Sigmoid colon (tissue), 7 donors: ENCODE measurements around the gene ITPR2. TPM values are rescaled to one million over a fixed set of nuclear protein-coding genes. Genes with fewer than 3 reads are reported as not detected.

Experiments used
- DNase-seq: peaks from one replicate; pipeline ENCODE4 v3.0.0-alpha.2; 2019
- H3K27ac ChIP-seq, 4 donors: fragments of 200-600 bp; sonication (generic); one replicate each; pipeline ENCODE4 v1.5.1; 2016 to 2019; ENCODE audit warnings: mild to moderate bottlenecking in 1 of 4
- H3K27me3 ChIP-seq, 3 donors: fragments of 200-600 bp; sonication (generic); one replicate each; pipeline ENCODE4 v1.5.1; 2019; ENCODE audit warnings: mild to moderate bottlenecking in 1 of 3
- H3K36me3 ChIP-seq, 4 donors: fragments of 200-600 bp; sonication (generic); one replicate each; pipeline ENCODE4 v1.5.1; 2016 to 2019
- H3K4me1 ChIP-seq, 4 donors: fragments of 200-600 bp; sonication (generic); one replicate each; pipeline ENCODE4 v1.5.1; 2017 to 2019
- H3K4me3 ChIP-seq, 4 donors: fragments of 200-600 bp; sonication (generic); one replicate each; pipeline ENCODE4 v1.5.1; 2017 to 2019; ENCODE audit warnings: mild to moderate bottlenecking in 2 of 4, moderate library complexity in 1 of 4
- H3K9me3 ChIP-seq, 4 donors: fragments of 200-600 bp in 3 of 4; sonication (generic) in 3 of 4; one replicate each; pipeline versions ENCODE4 v1.5.1 to v1.6.1; 2013 to 2019
- CTCF ChIP-seq, 4 experiments: fragments of 450-650 bp in 3 of 4; fragments of 200-600 bp in 1 of 4; IDR thresholded peaks; one replicate each; pipeline ENCODE4 v1.5.1; 2016 to 2019; ENCODE audit warnings: antibody characterized with exemption in 4 of 4, mild to moderate bottlenecking in 3 of 4, moderate library complexity in 2 of 4
- EP300 ChIP-seq, 4 donors: sonication (generic); formaldehyde crosslinking; IDR thresholded peaks; one replicate each; pipeline ENCODE4 v1.6.1; 2017; ENCODE audit warnings: antibody characterized with exemption in 4 of 4
- POLR2A ChIP-seq, 2 donors: fragments of 450-650 bp; IDR thresholded peaks; one replicate each; pipeline ENCODE4 v1.6.1; 2016; ENCODE audit warnings: antibody characterized with exemption in 2 of 2, mild to moderate bottlenecking in 2 of 2, moderate library complexity in 2 of 2
- POLR2AphosphoS5 ChIP-seq, 4 donors: sonication (generic); formaldehyde crosslinking; IDR thresholded peaks; one replicate each; pipeline ENCODE4 v1.6.1; 2017; ENCODE audit warnings: antibody characterized with exemption in 4 of 4
- WGBS, 2 donors: extraction: QIAGEN DNeasy Blood & Tissue Kit; methylation state at CpG; one replicate each; pipeline ENCODE4 v1.1.7; 2013; 5-methylcytosine and 5-hydroxymethylcytosine counted together
- intact Hi-C: fragments of 100-400 bp; cut with DNase I; formaldehyde crosslinking; loops from one replicate; pipeline ENCODE4 v1.15.1; 2023
- polyA plus RNA-seq, 3 donors: library from polyadenylated mRNA; stranded (reverse); fragments of 200-250 nt; gene quantifications; one replicate each; pipeline ENCODE4 v1.2.3, GENCODE V29; 2013
- small RNA-seq, 3 donors: library from RNA; depleted of rRNA; stranded (forward); fragments of <200 nt; gene quantifications; one replicate each; pipeline ENCODE3, GENCODE V24; 2016
- total RNA-seq, 4 donors: library from RNA; depleted of rRNA; stranded (reverse); fragments of >200 nt; gene quantifications; one replicate each; pipeline ENCODE4 v1.1.0, GENCODE V29; 2016
- donor health status: healthy with polysubstance abuse.
- donor health status: Bipolar disorder and iron deficiency.
- donor health status: healthy.

ITPR2 gene
- total and polyA plus RNA-seq, 7 donors, result 1.4 to 78.1 (median 58.9) TPM

- Histone ChIP-seq H3K27ac (no peak overlapping the region), H3K9me3 (no peaks in the 10 kb centered on the region), H3K36me3 (no peaks in the 10 kb centered on the region), H3K27me3 (no peaks in the 10 kb centered on the region), H3K4me1 (peaks cover 0 to 8% (median 6%) of the 10 kb centered on the region in 4 donors), H3K4me3 (no peak overlapping the region)
- no peak for TF ChIP-seq EP300 (IDR thresholded peaks at IDR 0.05)
- TF ChIP-seq POLR2AphosphoS5 (IDR thresholded peaks at IDR 0.05), result no peak
- TF ChIP-seq POLR2A (IDR thresholded peaks at IDR 0.05), result no peak
- TF ChIP-seq CTCF (IDR thresholded peaks at IDR 0.05), result no peak
- no peak for DNase-seq
- WGBS, 2 donors, result 96 to 98% methylated on average over 1 of the region's 1 CpG
- intact Hi-C loops, result no loop called here
Measured at GRCh38 chr12:26292596-26292995, 540.4 kb downstream of the ITPR2 start.

- intact Hi-C loops, result no loop called here
- no peak overlapping the region for H3K27ac ChIP-seq
- no peak overlapping the region for H3K4me3 ChIP-seq
- peaks cover 0 to 11% (median 7%) of the 10 kb centered on the region in 4 donors for H3K4me1 ChIP-seq
- no peak for DNase-seq
- no peaks in the 10 kb centered on the region for H3K36me3 ChIP-seq
- WGBS, 2 donors, result 74 to 78% methylated on average over 2 of the region's 2 CpGs
- H3K27me3 ChIP-seq, result no peaks in the 10 kb centered on the region
- TF ChIP-seq EP300 (IDR thresholded peaks at IDR 0.05) (no peak), POLR2AphosphoS5 (IDR thresholded peaks at IDR 0.05) (no peak), POLR2A (IDR thresholded peaks at IDR 0.05) (no peak), CTCF (IDR thresholded peaks at IDR 0.05) (no peak)
- no peaks in the 10 kb centered on the region for H3K9me3 ChIP-seq
Measured at GRCh38 chr12:26290565-26290964, 542.4 kb downstream of the ITPR2 start.

- no peaks in the 10 kb centered on the region for H3K27me3 ChIP-seq
- whole genome bisulfite sequencing, 2 donors, result 76 to 80% methylated on average over 14 of the region's 14 CpGs
- H3K36me3 ChIP-seq, result no peaks in the 10 kb centered on the region
- peaks cover 0 to 11% (median 7%) of the 10 kb centered on the region in 4 donors for H3K4me1 ChIP-seq
- no peak for TF ChIP-seq EP300 (IDR thresholded peaks at IDR 0.05)
- no peak for TF ChIP-seq POLR2A (IDR thresholded peaks at IDR 0.05)
- no peak for TF ChIP-seq CTCF (IDR thresholded peaks at IDR 0.05)
- no peak for TF ChIP-seq POLR2AphosphoS5 (IDR thresholded peaks at IDR 0.05)
- intact Hi-C loops, result no loop called here
- no peak overlapping the region for H3K4me3 ChIP-seq
- no peaks in the 10 kb centered on the region for H3K9me3 ChIP-seq
- H3K27ac ChIP-seq, result peak overlapping the region in 2 of 4 donors; percentile 20 to 35
- no peak for DNase-seq
Measured at GRCh38 chr12:26287671-26288381, 545.2 kb downstream of the ITPR2 start.

Small RNAs within 50 kb of the gene (small RNA-seq; reads per million reads assigned to genes)
- 0 reads per million in 3 donors for gene RNA5SP354

Other genes starting within 250 kb of the ITPR2 start
- 10 to 100 TPM; 18.7 to 38.2 (median 28.6) TPM for gene INTS13, start 104.8 kb upstream of the ITPR2 start, total RNA-seq
- 10 to 100 TPM in 2 of 3 donors, 1 to 10 TPM in 1; 9.7 to 18.6 (median 14.3) TPM for gene INTS13, start 104.8 kb upstream of the ITPR2 start, polyA plus RNA-seq
- 100 to 1,000 TPM in 2 of 4 donors, 10 to 100 TPM in 2; 65.2 to 117 (median 97.3) TPM for gene FGFR1OP2, start 105.3 kb upstream of the ITPR2 start, total RNA-seq
- 10 to 100 TPM; 19.2 to 30.1 (median 23.4) TPM for gene FGFR1OP2, start 105.3 kb upstream of the ITPR2 start, polyA plus RNA-seq
- gene TM7SF3, start 181.2 kb upstream of the ITPR2 start, total RNA-seq, result 10 to 100 TPM; 38.4 to 56.9 (median 51.2) TPM
- gene TM7SF3, start 181.2 kb upstream of the ITPR2 start, polyA plus RNA-seq, result 10 to 100 TPM in 2 of 3 donors, 1 to 10 TPM in 1; 9.2 to 33.2 (median 13.8) TPM
- 10 to 100 TPM; 50.1 to 64.3 (median 62.9) TPM for gene MED21, start 189.4 kb upstream of the ITPR2 start, total RNA-seq
- 10 to 100 TPM; 19.4 to 34.9 (median 33.0) TPM for gene MED21, start 189.4 kb upstream of the ITPR2 start, polyA plus RNA-seq
- not detected for gene C12orf71, start 249.4 kb upstream of the ITPR2 start, total RNA-seq
- gene C12orf71, start 249.4 kb upstream of the ITPR2 start, polyA plus RNA-seq, result not detected